PC-3 (cell line): ENCODE measurements around the gene TIMMDC1. TPM values are rescaled to one million over a fixed set of nuclear protein-coding genes. Genes with fewer than 3 reads are reported as not detected.

Experiments used
- ATAC-seq: fragments of 200-7000 bp; cut with Tn5 transposase; 2 replicates; pipeline ENCODE4 v1.9.1; 2020; ENCODE audit warnings: mild to moderate bottlenecking, moderate library complexity
- BruUV-seq: library from RNA; stranded (reverse); fragments of 400-500 nt; replicated peaks from 2 replicates; lab custom pipeline; 2021; lab: Mats Ljungman, UMichigan
- CTCF ChIA-PET: fragments of 300-600 bp; sonication (Branson Sonifier 250); formaldehyde crosslinking; loops from one replicate; lab custom pipeline; 2022; ENCODE audit warnings: antibody characterized with exemption; lab: Charles Lee
- POLR2A ChIA-PET: fragments of 300-600 bp; sonication (Branson Sonifier 250); formaldehyde crosslinking; loops from one replicate; lab custom pipeline; 2022; ENCODE audit warnings: antibody characterized with exemption; ENCODE audit not compliant: unreplicated experiment; lab: Charles Lee
- DNase-seq: peaks from one replicate; pipeline ENCODE4 v3.0.0-alpha.2; 2015
- H2AFZ ChIP-seq: fragments of 300-600 bp; sonication (generic); 2 replicates; pipeline ENCODE4 v1.6.0; 2016; ENCODE audit warnings: antibody characterized with exemption, low read length
- H3F3A ChIP-seq: fragments of 300-600 bp; sonication (generic); one replicate; pipeline ENCODE4 v1.6.0; 2017; ENCODE audit warnings: antibody characterized with exemption, low read length, control low read depth, mild to moderate bottlenecking; ENCODE audit not compliant: unreplicated experiment
- H3K27ac ChIP-seq: fragments of 300-600 bp; sonication (generic); 2 replicates; pipeline ENCODE4 v1.5.1; 2016; ENCODE audit warnings: mild to moderate bottlenecking, low read length
- H3K27me3 ChIP-seq: fragments of 300-600 bp; sonication (generic); 2 replicates; pipeline ENCODE4 v1.6.1; 2016; ENCODE audit warnings: low read length, mixed read lengths
- H3K36me3 ChIP-seq: fragments of 300-600 bp; sonication (generic); 2 replicates; pipeline ENCODE4 v1.6.1; 2016; ENCODE audit warnings: low read depth, mixed run types, low read length, mixed read lengths
- H3K4me1 ChIP-seq: fragments of 300-600 bp; sonication (generic); 2 replicates; pipeline ENCODE4 v1.5.1; 2016; ENCODE audit warnings: low read length; ENCODE audit not compliant: insufficient read depth
- H3K4me2 ChIP-seq: fragments of 300-600 bp; sonication (generic); 2 replicates; pipeline ENCODE4 v1.6.0; 2016; ENCODE audit warnings: low read length
- H3K4me3 ChIP-seq: fragments of 300-600 bp; sonication (generic); 2 replicates; pipeline ENCODE4 v1.5.1; 2016; ENCODE audit warnings: mild to moderate bottlenecking, low read length, mixed read lengths
- H3K79me2 ChIP-seq: fragments of 300-600 bp; sonication (generic); 2 replicates; pipeline ENCODE4 v1.6.1; 2017; ENCODE audit warnings: low read length, mixed read lengths
- H3K9ac ChIP-seq: fragments of 300-600 bp; sonication (generic); 2 replicates; pipeline ENCODE4 v1.6.0; 2016; ENCODE audit warnings: mild to moderate bottlenecking, low read length
- H3K9me2 ChIP-seq: fragments of 300-600 bp; sonication (generic); replicated peaks from 2 replicates; pipeline ENCODE4 v1.6.1; 2016; ENCODE audit warnings: mixed run types, low read length, mixed read lengths
- H3K9me3 ChIP-seq: fragments of 300-600 bp; sonication (generic); 2 replicates; pipeline ENCODE4 v1.6.1; 2016; ENCODE audit warnings: low read length, mixed read lengths
- H4K20me1 ChIP-seq: fragments of 300-600 bp; sonication (generic); 2 replicates; pipeline ENCODE4 v1.6.1; 2016; ENCODE audit warnings: low read length, mixed read lengths
- EZH2 ChIP-seq: fragments of 300-600 bp; sonication (generic); IDR thresholded peaks from one replicate; pipeline ENCODE4 v1.6.1; 2017; ENCODE audit warnings: antibody characterized with exemption, mild to moderate bottlenecking, low read length; ENCODE audit not compliant: unreplicated experiment
- EZH2phosphoT487 ChIP-seq: fragments of 300-600 bp; sonication (generic); IDR thresholded peaks from 2 replicates; pipeline ENCODE4 v1.6.1; 2018; ENCODE audit warnings: mild to moderate bottlenecking, antibody characterized with exemption, low read length, borderline replicate concordance
- intact Hi-C: fragments of 100-400 bp; cut with micrococcal nuclease; formaldehyde crosslinking; loops from 2 replicates; pipeline ENCODE4 v1.9.0; 2023
- total RNA-seq: library from RNA; depleted of rRNA; stranded (reverse); fragments of >200 nt; gene quantifications from 2 replicates; pipeline ENCODE4 v1.2.3, GENCODE V29; 2014
- TF ChIP-seq, protein P1 (sequence below): fragments of 300-600 bp; sonication (generic); conservative IDR thresholded peaks from 2 replicates; pipeline ENCODE4 v1.5.1; 2017; ENCODE audit warnings: antibody characterized with exemption, low read depth, mild to moderate bottlenecking, low read length

The TIMMDC1 gene
- total RNA-seq, 1 experiment from 2014 or later: 142 TPM

DNA sequence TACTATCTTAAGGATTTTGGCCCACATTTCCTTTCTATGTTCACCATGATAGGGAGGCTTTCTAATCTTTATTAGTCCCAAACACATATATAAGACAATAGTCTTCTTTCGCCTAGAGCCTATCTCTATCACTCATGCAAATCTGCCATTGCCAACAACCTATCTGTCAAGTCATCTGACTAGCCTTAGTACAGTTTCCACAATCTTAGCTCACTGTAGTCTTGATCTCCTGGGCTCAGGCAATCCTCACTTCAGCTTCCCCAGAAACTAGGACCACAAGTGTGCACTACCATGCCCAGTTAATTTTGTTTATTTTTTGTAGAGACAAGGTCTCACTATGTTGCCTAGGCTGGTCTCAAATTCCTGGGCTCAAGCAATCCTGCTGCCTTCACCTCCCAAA, 41.9 kb upstream of the TIMMDC1 start:
- Histone ChIP-seq H2AFZ (no peak overlapping the region), H3K9me3 (no peaks in the 10 kb centered on the region), H3K27ac (no peak overlapping the region), H3K27me3 (no peaks in the 10 kb centered on the region), H3F3A (no peaks in the 10 kb centered on the region), H3K79me2 (peaks cover 32% of the 10 kb centered on the region), H3K4me3 (no peak overlapping the region), H4K20me1 (no peaks in the 10 kb centered on the region), H3K9ac (no peak overlapping the region), H3K36me3 (peaks cover 81% of the 10 kb centered on the region), H3K4me1 (peaks cover 5% of the 10 kb centered on the region), H3K9me2 (no peaks in the 10 kb centered on the region), H3K4me2 (no peak overlapping the region)
- intact Hi-C loops: no loop called here
- POLR2A ChIA-PET: no interaction called here
- ATAC-seq (no peak), DNase-seq (no peak)
- no TSS peak for BruUV-seq
- TF ChIP-seq, protein P1, sequence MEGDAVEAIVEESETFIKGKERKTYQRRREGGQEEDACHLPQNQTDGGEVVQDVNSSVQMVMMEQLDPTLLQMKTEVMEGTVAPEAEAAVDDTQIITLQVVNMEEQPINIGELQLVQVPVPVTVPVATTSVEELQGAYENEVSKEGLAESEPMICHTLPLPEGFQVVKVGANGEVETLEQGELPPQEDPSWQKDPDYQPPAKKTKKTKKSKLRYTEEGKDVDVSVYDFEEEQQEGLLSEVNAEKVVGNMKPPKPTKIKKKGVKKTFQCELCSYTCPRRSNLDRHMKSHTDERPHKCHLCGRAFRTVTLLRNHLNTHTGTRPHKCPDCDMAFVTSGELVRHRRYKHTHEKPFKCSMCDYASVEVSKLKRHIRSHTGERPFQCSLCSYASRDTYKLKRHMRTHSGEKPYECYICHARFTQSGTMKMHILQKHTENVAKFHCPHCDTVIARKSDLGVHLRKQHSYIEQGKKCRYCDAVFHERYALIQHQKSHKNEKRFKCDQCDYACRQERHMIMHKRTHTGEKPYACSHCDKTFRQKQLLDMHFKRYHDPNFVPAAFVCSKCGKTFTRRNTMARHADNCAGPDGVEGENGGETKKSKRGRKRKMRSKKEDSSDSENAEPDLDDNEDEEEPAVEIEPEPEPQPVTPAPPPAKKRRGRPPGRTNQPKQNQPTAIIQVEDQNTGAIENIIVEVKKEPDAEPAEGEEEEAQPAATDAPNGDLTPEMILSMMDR: no peak
- TF ChIP-seq EZH2phosphoT487: no peak
- no peak for TF ChIP-seq EZH2
- CTCF ChIA-PET: no interaction called here

DNA sequence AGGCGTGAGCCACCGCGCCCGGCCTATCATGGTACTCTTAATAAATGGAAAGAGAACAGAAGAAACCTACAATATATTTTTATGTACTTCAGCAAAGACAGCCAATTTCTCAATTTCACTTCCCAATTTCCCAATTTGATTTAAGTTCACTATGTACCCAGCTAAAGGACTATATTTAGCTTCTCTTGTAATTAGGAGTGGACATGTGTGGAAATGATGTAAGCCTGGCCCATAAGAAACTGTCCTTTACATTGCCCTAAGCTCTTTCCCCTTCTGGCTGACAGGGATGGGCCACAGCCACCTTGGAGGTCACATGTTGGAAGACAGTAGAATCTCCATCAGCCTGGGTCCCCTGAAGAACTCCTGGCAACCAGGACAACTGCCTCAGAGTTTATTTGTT, 41.1 kb upstream of the TIMMDC1 start:
- intact Hi-C loops: no loop called here
- no peak for ATAC-seq
- ChIA-PET CTCF (no interaction called here), POLR2A (no interaction called here)
- no peaks in the 10 kb centered on the region for H4K20me1 ChIP-seq
- no peaks in the 10 kb centered on the region for H3F3A ChIP-seq
- no peak overlapping the region for H3K4me2 ChIP-seq
- H3K79me2 ChIP-seq: peaks cover 40% of the 10 kb centered on the region
- no peaks in the 10 kb centered on the region for H3K27me3 ChIP-seq
- DNase-seq: no peak
- no peak overlapping the region for H3K4me3 ChIP-seq
- H3K9me3 ChIP-seq: no peaks in the 10 kb centered on the region
- TF ChIP-seq, protein P1: no peak
- TF ChIP-seq EZH2: no peak
- no peak for TF ChIP-seq EZH2phosphoT487
- H3K9me2 ChIP-seq: no peaks in the 10 kb centered on the region
- H3K36me3 ChIP-seq: peaks cover 78% of the 10 kb centered on the region
- H3K9ac ChIP-seq: no peak overlapping the region
- BruUV-seq: no TSS peak
- H3K4me1 ChIP-seq: peaks cover 13% of the 10 kb centered on the region
- no peak overlapping the region for H2AFZ ChIP-seq
- no peak overlapping the region for H3K27ac ChIP-seq
